GM18502 (cell line): ENCODE data around the gene HMMR.
"Not testable (repeated sequence)": the region's sequence is repeated elsewhere in the genome, so short reads cannot be mapped to it uniquely, and the experiment has no call there.

ENCODE experiments used
- ATAC-seq: cut with Tn5 transposase; IDR thresholded peaks from one replicate; pipeline ENCODE4 v1.9.1; 2021; ENCODE audit warnings: mild to moderate bottlenecking; ENCODE audit not compliant: unreplicated experiment, poor library complexity

The HMMR gene

GRCh38 chr5:163504079-163504931 is 43.9 kb downstream of the HMMR start:
- no peak for ATAC-seq

GRCh38 chr5:163505049-163505367 is 44.6 kb downstream of the HMMR start:
- ATAC-seq = peak; percentile 1

GRCh38 chr5:163505368-163506094 is 45.1 kb downstream of the HMMR start, which contains the start of gene MAT2B:
Gene MAT2B (plus strand): TSS chr5:163505619. CDS start chr5:163505687, 68 bp downstream.
- peak; percentile 87 for ATAC-seq

GRCh38 chr5:163506095-163506457 is 45.6 kb downstream of the HMMR start:
- ATAC-seq = peak; percentile 18

GRCh38 chr5:163506726-163507125 is 46.3 kb downstream of the HMMR start:
- no peak for ATAC-seq

- no peak for ATAC-seq
Observed at GRCh38 chr5:163508753-163509152, 48.3 kb downstream of the HMMR start.

- ATAC-seq = no peak
Observed at GRCh38 chr5:163509291-163509951, 49.0 kb downstream of the HMMR start.

GRCh38 chr5:163512526-163512925 is 52.1 kb downstream of the HMMR start:
- no peak for ATAC-seq

GRCh38 chr5:163525096-163525495 is 64.7 kb downstream of the HMMR start:
- ATAC-seq = no peak

- no peak for ATAC-seq
Observed at GRCh38 chr5:163529698-163530097, 69.3 kb downstream of the HMMR start.

GRCh38 chr5:163531272-163531671 is 70.8 kb downstream of the HMMR start:
- no peak for ATAC-seq

- no peak for ATAC-seq
Observed at GRCh38 chr5:163532171-163533084, 72.0 kb downstream of the HMMR start.

- ATAC-seq = no peak
Observed at GRCh38 chr5:163533223-163533622, 72.8 kb downstream of the HMMR start.

GRCh38 chr5:163534492-163535094 is 74.2 kb downstream of the HMMR start:
- no peak for ATAC-seq

- ATAC-seq = no peak
Observed at GRCh38 chr5:163535290-163535689, 74.9 kb downstream of the HMMR start.

GRCh38 chr5:163536442-163536841 is 76.0 kb downstream of the HMMR start:
- not testable (repeated sequence) for ATAC-seq

GRCh38 chr5:163540696-163541095 is 80.3 kb downstream of the HMMR start:
- ATAC-seq = no peak
